ENCODE measurements around the gene BICD2. TPM values are rescaled to one million over a fixed set of nuclear protein-coding genes. Genes with fewer than 3 reads are reported as not detected.

The BICD2 gene
- total and polyA plus RNA-seq, 10 of the 15 experiments (the other 5 are each of a cell fraction or from before 2014, with no cell fraction given), result 5.3 to 25.5 (median 14.4) TPM

DNA sequence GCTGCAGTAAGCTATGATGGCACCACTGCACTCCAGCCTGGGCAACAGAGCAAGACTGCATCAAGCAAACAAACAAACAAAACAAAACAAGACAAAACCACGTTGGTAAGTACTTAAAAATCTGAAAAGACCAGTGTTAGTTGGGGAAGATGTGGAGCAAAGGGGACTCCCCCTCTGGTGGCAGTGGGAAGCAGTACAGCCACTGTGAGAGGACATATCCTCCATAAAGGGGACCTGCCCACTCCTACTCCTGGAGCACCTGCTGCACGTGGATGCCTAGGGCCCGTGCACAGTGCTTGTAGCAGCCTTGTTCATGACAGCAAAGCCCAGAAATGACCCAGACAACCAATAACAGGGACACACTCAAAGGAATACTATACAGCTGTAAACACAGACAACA is 77.7 kb downstream of the BICD2 start:
- DNase-seq (ENCODE audit: low read depth, low spot score) (no peak), ATAC-seq (peak; percentile 42; the same call in 1 of the 3 replicates), FAIRE-seq (no peak)
- Histone ChIP-seq H3K9ac (ENCODE audit: control insufficient read depth, insufficient read depth, low read length) (no peak overlapping the region), H2AFZ (ENCODE audit: control insufficient read depth, low read depth, low read length) (no peak overlapping the region), H3K4me3 (no peak overlapping the region), H3K36me3 (ENCODE audit: control insufficient read depth in 2 of 2, insufficient read depth in 2 of 2, low read length in 1 of 2) (no peaks in the 10 kb centered on the region), H3K4me2 (ENCODE audit: control insufficient read depth, insufficient read depth) (no peak overlapping the region), H3K9me3 (replicated peaks; ENCODE audit: control insufficient read depth, insufficient read depth, low read length) (peaks cover 5% of the 10 kb centered on the region; the same call in 2 of the 3 replicates), H3K79me2 (ENCODE audit: control insufficient read depth, insufficient read depth, low read length) (no peaks in the 10 kb centered on the region), H3K27me3 (replicated peaks in 1 of 2; ENCODE audit: control insufficient read depth in 2 of 2, insufficient read depth in 2 of 2, low read length in 1 of 2) (no peaks in the 10 kb centered on the region), H3K4me1 (ENCODE audit: control insufficient read depth, insufficient read depth, low read length) (0 out of 2 replicates have a peak, but pooled peaks cover 4% of the 10 kb centered on the region), H4K20me1 (ENCODE audit: control insufficient read depth, insufficient read depth) (no peaks in the 10 kb centered on the region), H3K27ac (ENCODE audit: control insufficient read depth, insufficient read depth) (no peak overlapping the region)
- 45% methylated on average over 3 of the region's 3 CpGs for WGBS (ENCODE audit: insufficient coverage, insufficient replicate concordance, low lambda C conversion rate, missing lambda C conversion rate)
- in situ Hi-C loops (cut with MboI) (no loop called here), intact Hi-C loops (cut with micrococcal nuclease; ENCODE audit: unreplicated experiment) (no loop called here)
- ChIA-PET RAD21 (ENCODE audit: unreplicated experiment) (no interaction called here), POLR2A (interaction anchor here (0.7 kb wide), 1 partner anchor 247 kb away, joined by 3 read pairs; no protein-coding TSS in a partner anchor), CTCF (no interaction called here), SMC1A (ENCODE audit: uncharacterized antibody, unreplicated experiment) (no interaction called here)
- TF ChIP-seq MEF2B (IDR thresholded peaks at IDR 0.05; ENCODE audit: partially characterized antibody, poor library complexity, severe bottlenecking) (no peak), CHD1 (IDR thresholded peaks at IDR 0.05; ENCODE audit: low read depth, low read length) (no peak), CTCF (IDR thresholded peaks at IDR 0.05 in 2 of 3, conservative IDR thresholded peaks at IDR 0.05 in 1 of 3; ENCODE audit: control insufficient read depth in 2 of 3, extremely low read depth in 1 of 3, insufficient read depth in 1 of 3, low read depth in 3 of 3, low read length in 3 of 3) (0 out of 6 replicates have a peak, but pooled peaks of 1 of the 3 experiments have one; percentile 7)
- BruUV-seq (replicated peaks), result no TSS peak

DNA sequence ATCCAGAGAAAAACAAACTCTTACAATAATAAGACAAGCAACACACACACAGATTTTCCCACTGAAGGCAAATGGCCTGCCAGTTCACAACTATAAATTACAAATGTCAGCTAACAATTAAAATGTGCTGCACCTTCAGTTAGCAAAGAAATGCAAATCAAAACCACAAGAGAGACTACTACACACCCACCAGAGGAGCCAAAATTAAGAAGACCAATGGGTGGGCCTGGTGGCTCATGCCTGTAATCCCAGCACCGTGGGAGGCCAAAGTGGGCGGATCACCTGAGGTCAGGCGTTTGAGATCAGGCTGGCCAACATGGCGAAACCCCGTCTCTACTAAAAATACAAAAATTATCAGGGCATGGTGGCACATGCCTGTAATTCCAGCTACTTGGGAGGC is 79.6 kb downstream of the BICD2 start:
- Histone ChIP-seq H3K79me2 (ENCODE audit: control insufficient read depth, insufficient read depth, low read length) (no peaks in the 10 kb centered on the region), H4K20me1 (ENCODE audit: control insufficient read depth, insufficient read depth) (no peaks in the 10 kb centered on the region), H3K4me2 (ENCODE audit: control insufficient read depth, insufficient read depth) (0 out of 2 replicates have a peak overlapping the region, but pooled peaks have one; percentile 9), H3K4me3 (no peak overlapping the region), H3K4me1 (ENCODE audit: control insufficient read depth, insufficient read depth, low read length) (0 out of 2 replicates have a peak, but pooled peaks cover 4% of the 10 kb centered on the region), H3K36me3 (ENCODE audit: control insufficient read depth in 2 of 2, insufficient read depth in 2 of 2, low read length in 1 of 2) (no peaks in the 10 kb centered on the region), H3K9me3 (replicated peaks; ENCODE audit: control insufficient read depth, insufficient read depth, low read length) (no peaks in the 10 kb centered on the region; the same call in 2 of the 3 replicates), H3K9ac (ENCODE audit: control insufficient read depth, insufficient read depth, low read length) (no peak overlapping the region), H3K27ac (ENCODE audit: control insufficient read depth, insufficient read depth) (no peak overlapping the region), H3K27me3 (replicated peaks in 1 of 2; ENCODE audit: control insufficient read depth in 2 of 2, insufficient read depth in 2 of 2, low read length in 1 of 2) (no peaks in the 10 kb centered on the region), H2AFZ (ENCODE audit: control insufficient read depth, low read depth, low read length) (no peak overlapping the region)
- in situ Hi-C loops (cut with MboI) (no loop called here), intact Hi-C loops (cut with micrococcal nuclease; ENCODE audit: unreplicated experiment) (no loop called here)
- ATAC-seq (peak; percentile 38; the same call in 1 of the 3 replicates), DNase-seq (ENCODE audit: low read depth, low spot score) (no peak), FAIRE-seq (no peak)
- ChIA-PET CTCF (interaction anchor here (0.6 to 1.9 kb wide), 3 partner anchors 32 to 239 kb away, joined by 3 to 8 read pairs (median 5); no protein-coding TSS in a partner anchor), POLR2A (no interaction called here), RAD21 (ENCODE audit: unreplicated experiment) (no interaction called here), SMC1A (ENCODE audit: uncharacterized antibody, unreplicated experiment) (interaction anchor here (1.7 kb wide), 1 partner anchor 15 kb away, joined by 7 read pairs; the partner anchor contains the start of gene IPPK)
- no TSS peak for BruUV-seq (replicated peaks)
- TF ChIP-seq CEBPB (IDR thresholded peaks at IDR 0.05; ENCODE audit: borderline replicate concordance in 1 of 2, low read depth in 2 of 2, low read length in 2 of 2) (no peak), POU2F2 (IDR thresholded peaks at IDR 0.05; ENCODE audit: borderline replicate concordance, low read depth, low read length) (0 out of 3 replicates have a peak, but pooled peaks have one; percentile 32), ZBED1 (IDR thresholded peaks at IDR 0.05; ENCODE audit: borderline replicate concordance) (no peak), RUNX3 (IDR thresholded peaks at IDR 0.05; ENCODE audit: low read length) (peak; percentile 33; the same call in 1 of the 2 replicates), BHLHE40 (IDR thresholded peaks at IDR 0.05; ENCODE audit: borderline replicate concordance in 1 of 2, low read depth in 2 of 2, low read length in 1 of 2) (0 out of 4 replicates have a peak, but pooled peaks of 1 of the 2 experiments have one; percentile 11)
- 52% methylated on average over 5 of the region's 5 CpGs for WGBS (ENCODE audit: insufficient coverage, insufficient replicate concordance, low lambda C conversion rate, missing lambda C conversion rate)
